ENCODE data around the gene SGCB.
A peak's percentile ranks its signal among the peaks of the same experiment; 100 is the strongest.

Gene SGCB

DNA sequence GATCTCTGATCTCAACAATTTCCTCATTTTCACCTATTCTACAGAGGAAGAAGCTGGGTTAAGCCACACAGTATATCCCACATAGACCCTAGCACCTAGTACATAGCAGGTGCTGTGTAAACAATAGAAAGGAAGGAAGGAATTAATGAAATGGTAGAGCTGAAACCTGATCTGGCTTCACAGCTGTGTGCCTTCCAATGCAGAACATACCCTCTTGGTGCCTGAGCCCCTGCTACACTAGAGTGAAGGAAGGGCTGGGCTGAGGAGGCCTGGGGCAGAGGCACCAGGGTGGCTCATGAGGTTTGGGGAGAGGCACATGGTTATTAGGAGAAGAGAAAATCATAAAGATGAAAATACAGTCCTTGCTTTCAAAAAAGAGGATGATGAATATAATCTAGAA lies 39.3 kb downstream of the SGCB start:
- Histone ChIP-seq H3K9ac (ENCODE audit: low read depth, low read length, poor library complexity, severe bottlenecking) (no peak overlapping the region), H3K4me3 (ENCODE audit: low read length, poor library complexity, severe bottlenecking) (no peak overlapping the region), H3K4me2 (ENCODE audit: low read depth, low read length, poor library complexity, severe bottlenecking) (no peak overlapping the region), H3K27me3 (ENCODE audit: insufficient read depth, low read length, poor library complexity, severe bottlenecking) (no peaks in the 10 kb centered on the region), H3K4me1 (ENCODE audit: insufficient read depth, low read length, poor library complexity, severe bottlenecking) (no peaks in the 10 kb centered on the region), H3F3A (ENCODE audit: low read depth) (no peaks in the 10 kb centered on the region), H2AFZ (ENCODE audit: low read length) (no peak overlapping the region; the same call in 1 of the 2 replicates), H3K36me3 (ENCODE audit: insufficient read depth, low read length) (no peaks in the 10 kb centered on the region), H3K9me3 (ENCODE audit: insufficient read depth, low read depth, low read length) (no peaks in the 10 kb centered on the region), H3K9me2 (replicated peaks; ENCODE audit: low read depth, low read length) (no peaks in the 10 kb centered on the region), H3K79me2 (ENCODE audit: insufficient read depth, low read length) (no peaks in the 10 kb centered on the region), H4K20me1 (ENCODE audit: insufficient read depth, low read length, poor library complexity, severe bottlenecking) (no peaks in the 10 kb centered on the region)
- no peak for TF ChIP-seq EZH2phosphoT487 (IDR thresholded peaks at IDR 0.05; ENCODE audit: borderline replicate concordance)
- TF ChIP-seq, protein P1, sequence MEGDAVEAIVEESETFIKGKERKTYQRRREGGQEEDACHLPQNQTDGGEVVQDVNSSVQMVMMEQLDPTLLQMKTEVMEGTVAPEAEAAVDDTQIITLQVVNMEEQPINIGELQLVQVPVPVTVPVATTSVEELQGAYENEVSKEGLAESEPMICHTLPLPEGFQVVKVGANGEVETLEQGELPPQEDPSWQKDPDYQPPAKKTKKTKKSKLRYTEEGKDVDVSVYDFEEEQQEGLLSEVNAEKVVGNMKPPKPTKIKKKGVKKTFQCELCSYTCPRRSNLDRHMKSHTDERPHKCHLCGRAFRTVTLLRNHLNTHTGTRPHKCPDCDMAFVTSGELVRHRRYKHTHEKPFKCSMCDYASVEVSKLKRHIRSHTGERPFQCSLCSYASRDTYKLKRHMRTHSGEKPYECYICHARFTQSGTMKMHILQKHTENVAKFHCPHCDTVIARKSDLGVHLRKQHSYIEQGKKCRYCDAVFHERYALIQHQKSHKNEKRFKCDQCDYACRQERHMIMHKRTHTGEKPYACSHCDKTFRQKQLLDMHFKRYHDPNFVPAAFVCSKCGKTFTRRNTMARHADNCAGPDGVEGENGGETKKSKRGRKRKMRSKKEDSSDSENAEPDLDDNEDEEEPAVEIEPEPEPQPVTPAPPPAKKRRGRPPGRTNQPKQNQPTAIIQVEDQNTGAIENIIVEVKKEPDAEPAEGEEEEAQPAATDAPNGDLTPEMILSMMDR (conservative IDR thresholded peaks at IDR 0.05; ENCODE audit: low read length) = no peak

DNA sequence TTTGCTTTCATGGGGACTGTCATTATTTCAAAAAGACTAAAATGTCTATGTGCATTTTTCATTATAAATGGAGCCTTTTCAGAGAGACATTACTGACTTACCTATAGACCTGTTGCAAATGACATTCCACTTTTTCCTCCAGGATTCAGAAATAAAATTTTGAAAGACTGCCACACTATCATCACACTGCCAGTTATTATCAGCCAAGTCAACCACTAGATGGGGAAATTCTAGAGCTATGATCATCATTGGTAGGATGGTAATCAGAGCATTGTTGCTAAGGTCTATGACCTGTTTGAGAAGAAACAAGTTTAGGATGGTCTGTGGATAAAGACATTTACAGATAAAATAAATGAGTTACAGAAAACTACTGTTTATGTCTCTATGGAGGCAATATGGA lies 40.5 kb downstream of the SGCB start:
- Histone ChIP-seq H3K9me2 (replicated peaks; ENCODE audit: low read depth, low read length) (no peaks in the 10 kb centered on the region), H3K27me3 (ENCODE audit: insufficient read depth, low read length, poor library complexity, severe bottlenecking) (no peaks in the 10 kb centered on the region), H3K9ac (ENCODE audit: low read depth, low read length, poor library complexity, severe bottlenecking) (no peak overlapping the region), H3K9me3 (ENCODE audit: insufficient read depth, low read depth, low read length) (no peaks in the 10 kb centered on the region), H3K4me1 (ENCODE audit: insufficient read depth, low read length, poor library complexity, severe bottlenecking) (no peaks in the 10 kb centered on the region), H3K36me3 (ENCODE audit: insufficient read depth, low read length) (no peaks in the 10 kb centered on the region), H3K4me3 (ENCODE audit: low read length, poor library complexity, severe bottlenecking) (no peak overlapping the region), H3K79me2 (ENCODE audit: insufficient read depth, low read length) (no peaks in the 10 kb centered on the region), H2AFZ (ENCODE audit: low read length) (no peak overlapping the region), H3F3A (ENCODE audit: low read depth) (no peaks in the 10 kb centered on the region), H4K20me1 (ENCODE audit: insufficient read depth, low read length, poor library complexity, severe bottlenecking) (no peaks in the 10 kb centered on the region), H3K4me2 (ENCODE audit: low read depth, low read length, poor library complexity, severe bottlenecking) (no peak overlapping the region)
- TF ChIP-seq, protein P1 (conservative IDR thresholded peaks at IDR 0.05; ENCODE audit: low read length) = peak; percentile 51
- no peak for TF ChIP-seq EZH2phosphoT487 (IDR thresholded peaks at IDR 0.05; ENCODE audit: borderline replicate concordance)

DNA sequence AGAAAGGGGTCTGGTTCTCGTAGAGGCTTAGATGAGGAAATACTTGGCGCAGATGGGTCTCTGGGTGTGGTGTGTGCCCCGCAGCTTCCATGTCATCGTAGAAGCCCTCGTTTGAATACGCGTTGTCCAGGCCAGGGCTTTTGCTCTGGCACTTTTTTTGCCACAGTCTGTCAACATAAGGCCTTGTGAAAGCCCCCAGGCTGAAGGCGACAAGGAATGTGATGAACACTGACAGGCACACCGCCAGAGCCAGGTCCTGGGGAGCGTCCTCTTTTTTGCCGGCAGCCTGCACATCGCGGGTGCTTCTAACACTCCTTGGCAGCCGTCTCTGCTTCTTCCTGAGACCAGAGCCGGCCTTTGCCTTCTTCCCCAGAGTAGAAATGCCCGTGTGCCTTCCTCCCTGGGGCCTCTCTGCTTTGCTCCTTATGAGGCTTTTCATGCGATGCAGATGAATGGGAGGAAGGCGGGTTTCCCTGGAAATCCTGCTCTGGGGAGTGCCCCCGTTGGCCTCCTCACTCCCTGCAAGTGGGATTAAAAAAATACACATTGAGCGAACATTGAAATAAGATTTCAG lies 42.4 kb downstream of the SGCB start:
- no peak overlapping the region for H2AFZ ChIP-seq (ENCODE audit: low read length)
- no peaks in the 10 kb centered on the region for H3K27me3 ChIP-seq (ENCODE audit: insufficient read depth, low read length, poor library complexity, severe bottlenecking)
- H3K9ac ChIP-seq (ENCODE audit: low read depth, low read length, poor library complexity, severe bottlenecking) = no peak overlapping the region
- no peaks in the 10 kb centered on the region for H3F3A ChIP-seq (ENCODE audit: low read depth)
- H3K4me2 ChIP-seq (ENCODE audit: low read depth, low read length, poor library complexity, severe bottlenecking) = no peak overlapping the region
- no peaks in the 10 kb centered on the region for H4K20me1 ChIP-seq (ENCODE audit: insufficient read depth, low read length, poor library complexity, severe bottlenecking)
- no peaks in the 10 kb centered on the region for H3K4me1 ChIP-seq (ENCODE audit: insufficient read depth, low read length, poor library complexity, severe bottlenecking)
- H3K4me3 ChIP-seq (ENCODE audit: low read length, poor library complexity, severe bottlenecking) = no peak overlapping the region
- H3K9me3 ChIP-seq (ENCODE audit: insufficient read depth, low read depth, low read length) = peaks cover under 1% of the 10 kb centered on the region; the same call in 1 of the 2 replicates
- no peaks in the 10 kb centered on the region for H3K9me2 ChIP-seq (replicated peaks; ENCODE audit: low read depth, low read length)
- no peak for TF ChIP-seq EZH2phosphoT487 (IDR thresholded peaks at IDR 0.05; ENCODE audit: borderline replicate concordance)
- TF ChIP-seq, protein P1 (conservative IDR thresholded peaks at IDR 0.05; ENCODE audit: low read length) = no peak
- no peaks in the 10 kb centered on the region for H3K36me3 ChIP-seq (ENCODE audit: insufficient read depth, low read length)
- H3K79me2 ChIP-seq (ENCODE audit: insufficient read depth, low read length) = no peaks in the 10 kb centered on the region

Data from Loucy (cell line).